WTC11 (cell line): Measurements from ENCODE around the gene TMEM253. TPM values are rescaled to one million over a fixed set of nuclear protein-coding genes. Genes with fewer than 3 reads are reported as not detected.

Experiments used
- CREB1 ChIP-seq: sonication (generic); formaldehyde crosslinking; IDR thresholded peaks from 2 replicates; pipeline ENCODE4 v1.8.0; 2023; ENCODE audit warnings: mild to moderate bottlenecking, missing genetic modification reagents
- CREM ChIP-seq: sonication (generic); formaldehyde crosslinking; IDR thresholded peaks from 2 replicates; pipeline ENCODE4 v1.8.1; 2022; ENCODE audit warnings: mild to moderate bottlenecking, missing genetic modification reagents, moderate library complexity
- E2F1 ChIP-seq: sonication (generic); formaldehyde crosslinking; IDR thresholded peaks from 2 replicates; pipeline ENCODE4 v1.8.0; 2022; ENCODE audit warnings: mild to moderate bottlenecking, missing genetic modification reagents
- EMX1 ChIP-seq: fragments of 250-450 bp; sonication (Bioruptor Pico); IDR thresholded peaks from 2 replicates; pipeline ENCODE4 v1.8.0; 2021; ENCODE audit warnings: mild to moderate bottlenecking
- ERG ChIP-seq: fragments of 250-450 bp; sonication (Bioruptor Pico); IDR thresholded peaks from 2 replicates; pipeline ENCODE4 v1.8.0; 2021; ENCODE audit warnings: mild to moderate bottlenecking
- ETV6 ChIP-seq: sonication (generic); formaldehyde crosslinking; IDR thresholded peaks from 2 replicates; pipeline ENCODE4 v1.8.1; 2022; ENCODE audit warnings: mild to moderate bottlenecking, missing genetic modification reagents
- FOXK1 ChIP-seq: sonication (generic); formaldehyde crosslinking; IDR thresholded peaks from 2 replicates; pipeline ENCODE4 v1.8.0; 2022; ENCODE audit warnings: mild to moderate bottlenecking, moderate library complexity, missing genetic modification reagents
- JUN ChIP-seq: sonication (generic); formaldehyde crosslinking; IDR thresholded peaks from 2 replicates; pipeline ENCODE4 v1.8.0; 2023; ENCODE audit warnings: mild to moderate bottlenecking, missing genetic modification reagents
- KAT7 ChIP-seq: sonication (generic); formaldehyde crosslinking; IDR thresholded peaks from 2 replicates; pipeline ENCODE4 v1.8.1; 2023; ENCODE audit warnings: missing genetic modification reagents, mild to moderate bottlenecking, borderline replicate concordance
- MAX ChIP-seq: sonication (generic); formaldehyde crosslinking; IDR thresholded peaks from 2 replicates; pipeline ENCODE4 v1.8.0; 2022; ENCODE audit warnings: mild to moderate bottlenecking, missing genetic modification reagents
- MXD4 ChIP-seq: fragments of 250-450 bp; sonication (Bioruptor Pico); IDR thresholded peaks from 2 replicates; pipeline ENCODE4 v1.8.0; 2021; ENCODE audit warnings: mild to moderate bottlenecking, moderate library complexity, borderline replicate concordance
- NR3C1 ChIP-seq: sonication (generic); formaldehyde crosslinking; conservative IDR thresholded peaks from 2 replicates; pipeline ENCODE4 v1.8.1; 2023; ENCODE audit warnings: low read depth, mild to moderate bottlenecking, missing genetic modification reagents
- OVOL2 ChIP-seq: fragments of 250-450 bp; sonication (Bioruptor Pico); IDR thresholded peaks from 2 replicates; pipeline ENCODE4 v1.9.0; 2021; ENCODE audit warnings: mild to moderate bottlenecking, borderline replicate concordance
- SMAD3 ChIP-seq: sonication (generic); formaldehyde crosslinking; IDR thresholded peaks from 2 replicates; pipeline ENCODE4 v1.8.0; 2022; ENCODE audit warnings: missing genetic modification reagents, mild to moderate bottlenecking, borderline replicate concordance
- TP53 ChIP-seq: sonication (generic); formaldehyde crosslinking; IDR thresholded peaks from 2 replicates; pipeline ENCODE4 v1.8.1; 2023; ENCODE audit warnings: mild to moderate bottlenecking, missing genetic modification reagents
- ZNF263 ChIP-seq: sonication (generic); formaldehyde crosslinking; IDR thresholded peaks from 2 replicates; pipeline ENCODE4 v1.8.1; 2022; ENCODE audit warnings: low read depth, mild to moderate bottlenecking, moderate library complexity, missing genetic modification reagents
- ZNF396 ChIP-seq: fragments of 250-450 bp; sonication (Bioruptor Pico); IDR thresholded peaks from 2 replicates; pipeline ENCODE4 v1.8.0; 2021; ENCODE audit warnings: mild to moderate bottlenecking, moderate library complexity, borderline replicate concordance
- ZNF671 ChIP-seq: fragments of 250-450 bp; sonication (Bioruptor Pico); IDR thresholded peaks from 2 replicates; pipeline ENCODE4 v1.8.0; 2021; ENCODE audit warnings: mild to moderate bottlenecking
- total RNA-seq: library from RNA; stranded (reverse); gene quantifications from 3 replicates; pipeline ENCODE4 v1.2.3, GENCODE V29; 2021
- TF ChIP-seq, protein P1 (sequence below): sonication (generic); formaldehyde crosslinking; IDR thresholded peaks from 2 replicates; pipeline ENCODE4 v1.8.0; 2022; ENCODE audit warnings: mild to moderate bottlenecking, missing genetic modification reagents
- TF ChIP-seq, protein P2 (sequence below): fragments of 250-450 bp; sonication (Bioruptor Pico); IDR thresholded peaks from 2 replicates; pipeline ENCODE4 v1.9.0; 2021; ENCODE audit warnings: mild to moderate bottlenecking
- TF ChIP-seq, protein P3 (sequence below): sonication (generic); formaldehyde crosslinking; IDR thresholded peaks from 2 replicates; pipeline ENCODE4 v1.8.0; 2023; ENCODE audit warnings: mild to moderate bottlenecking, missing genetic modification reagents
- TF ChIP-seq, protein P4 (sequence below): sonication (generic); formaldehyde crosslinking; IDR thresholded peaks from 2 replicates; pipeline ENCODE4 v1.8.1; 2023; ENCODE audit warnings: mild to moderate bottlenecking, missing genetic modification reagents
- TF ChIP-seq, protein P5 (sequence below): sonication (generic); formaldehyde crosslinking; conservative IDR thresholded peaks from 2 replicates; pipeline ENCODE4 v1.8.1; 2022; ENCODE audit warnings: mild to moderate bottlenecking, missing genetic modification reagents
- TF ChIP-seq, protein P6 (sequence below): sonication (generic); formaldehyde crosslinking; IDR thresholded peaks from 2 replicates; pipeline ENCODE4 v1.8.1; 2023; ENCODE audit warnings: mild to moderate bottlenecking, missing genetic modification reagents, moderate library complexity

The TMEM253 gene
- total RNA-seq, 1 experiment from 2014 or later, result 1.7 TPM

DNA sequence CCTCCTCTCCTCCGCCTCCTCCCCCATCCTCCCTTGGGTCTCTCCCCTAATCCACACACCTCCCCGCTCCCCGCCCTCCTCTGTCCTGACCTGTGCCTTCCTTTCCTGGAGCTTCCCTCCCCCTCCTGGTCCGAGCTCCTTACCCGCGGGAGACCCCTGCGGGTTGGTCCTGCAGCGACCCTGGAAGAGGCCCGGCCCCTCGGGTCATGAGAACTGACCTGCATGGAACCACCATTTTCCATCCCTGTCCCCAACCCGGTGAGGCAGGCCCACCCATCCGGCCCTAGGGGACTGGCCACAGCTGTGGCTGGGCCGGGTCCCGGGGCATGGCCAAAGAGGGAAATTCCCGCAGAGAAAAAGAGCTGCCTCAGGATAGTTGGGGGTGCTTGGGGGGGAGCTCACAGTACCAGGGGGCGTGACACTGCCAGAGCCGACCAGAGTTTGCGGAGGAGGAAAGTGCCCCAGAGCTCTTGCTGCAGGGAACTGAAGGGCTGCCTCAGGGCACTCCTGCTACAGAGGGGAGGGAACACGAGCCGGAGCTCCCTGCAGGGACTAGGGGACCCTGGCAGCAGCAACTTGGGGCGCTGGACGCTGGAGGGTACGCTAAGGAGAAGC is 30.1 kb upstream of the TMEM253 start (continued):
- TF ChIP-seq ERG (CRISPR knock-in tag) (no peak), NR3C1 (CRISPR knock-in tag) (no peak), JUN (CRISPR knock-in tag) (0 out of 2 replicates have a peak, but pooled peaks have one; percentile 19), OVOL2 (CRISPR knock-in tag) (no peak), MXD4 (CRISPR knock-in tag) (no peak), EMX1 (CRISPR knock-in tag) (no peak), CREM (CRISPR knock-in tag) (no peak), SMAD3 (CRISPR knock-in tag) (no peak), ZNF671 (no peak), E2F1 (CRISPR knock-in tag) (no peak), MAX (peak; percentile 42), TP53 (CRISPR knock-in tag) (no peak), KAT7 (CRISPR knock-in tag) (no peak), ZNF396 (CRISPR knock-in tag) (no peak), ETV6 (CRISPR knock-in tag) (0 out of 2 replicates have a peak, but pooled peaks have one; percentile 15), CREB1 (CRISPR knock-in tag) (no peak), FOXK1 (CRISPR knock-in tag) (peak; percentile 69; the same call in 1 of the 2 replicates), ZNF263 (CRISPR knock-in tag) (no peak)
- TF ChIP-seq, protein P1, sequence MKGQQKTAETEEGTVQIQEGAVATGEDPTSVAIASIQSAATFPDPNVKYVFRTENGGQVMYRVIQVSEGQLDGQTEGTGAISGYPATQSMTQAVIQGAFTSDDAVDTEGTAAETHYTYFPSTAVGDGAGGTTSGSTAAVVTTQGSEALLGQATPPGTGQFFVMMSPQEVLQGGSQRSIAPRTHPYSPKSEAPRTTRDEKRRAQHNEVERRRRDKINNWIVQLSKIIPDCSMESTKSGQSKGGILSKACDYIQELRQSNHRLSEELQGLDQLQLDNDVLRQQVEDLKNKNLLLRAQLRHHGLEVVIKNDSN (CRISPR knock-in tag), result peak; percentile 23; the same call in 1 of the 2 replicates
- TF ChIP-seq, protein P2, sequence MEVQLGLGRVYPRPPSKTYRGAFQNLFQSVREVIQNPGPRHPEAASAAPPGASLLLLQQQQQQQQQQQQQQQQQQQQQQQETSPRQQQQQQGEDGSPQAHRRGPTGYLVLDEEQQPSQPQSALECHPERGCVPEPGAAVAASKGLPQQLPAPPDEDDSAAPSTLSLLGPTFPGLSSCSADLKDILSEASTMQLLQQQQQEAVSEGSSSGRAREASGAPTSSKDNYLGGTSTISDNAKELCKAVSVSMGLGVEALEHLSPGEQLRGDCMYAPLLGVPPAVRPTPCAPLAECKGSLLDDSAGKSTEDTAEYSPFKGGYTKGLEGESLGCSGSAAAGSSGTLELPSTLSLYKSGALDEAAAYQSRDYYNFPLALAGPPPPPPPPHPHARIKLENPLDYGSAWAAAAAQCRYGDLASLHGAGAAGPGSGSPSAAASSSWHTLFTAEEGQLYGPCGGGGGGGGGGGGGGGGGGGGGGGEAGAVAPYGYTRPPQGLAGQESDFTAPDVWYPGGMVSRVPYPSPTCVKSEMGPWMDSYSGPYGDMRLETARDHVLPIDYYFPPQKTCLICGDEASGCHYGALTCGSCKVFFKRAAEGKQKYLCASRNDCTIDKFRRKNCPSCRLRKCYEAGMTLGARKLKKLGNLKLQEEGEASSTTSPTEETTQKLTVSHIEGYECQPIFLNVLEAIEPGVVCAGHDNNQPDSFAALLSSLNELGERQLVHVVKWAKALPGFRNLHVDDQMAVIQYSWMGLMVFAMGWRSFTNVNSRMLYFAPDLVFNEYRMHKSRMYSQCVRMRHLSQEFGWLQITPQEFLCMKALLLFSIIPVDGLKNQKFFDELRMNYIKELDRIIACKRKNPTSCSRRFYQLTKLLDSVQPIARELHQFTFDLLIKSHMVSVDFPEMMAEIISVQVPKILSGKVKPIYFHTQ (CRISPR knock-in tag), result no peak
- TF ChIP-seq, protein P3, sequence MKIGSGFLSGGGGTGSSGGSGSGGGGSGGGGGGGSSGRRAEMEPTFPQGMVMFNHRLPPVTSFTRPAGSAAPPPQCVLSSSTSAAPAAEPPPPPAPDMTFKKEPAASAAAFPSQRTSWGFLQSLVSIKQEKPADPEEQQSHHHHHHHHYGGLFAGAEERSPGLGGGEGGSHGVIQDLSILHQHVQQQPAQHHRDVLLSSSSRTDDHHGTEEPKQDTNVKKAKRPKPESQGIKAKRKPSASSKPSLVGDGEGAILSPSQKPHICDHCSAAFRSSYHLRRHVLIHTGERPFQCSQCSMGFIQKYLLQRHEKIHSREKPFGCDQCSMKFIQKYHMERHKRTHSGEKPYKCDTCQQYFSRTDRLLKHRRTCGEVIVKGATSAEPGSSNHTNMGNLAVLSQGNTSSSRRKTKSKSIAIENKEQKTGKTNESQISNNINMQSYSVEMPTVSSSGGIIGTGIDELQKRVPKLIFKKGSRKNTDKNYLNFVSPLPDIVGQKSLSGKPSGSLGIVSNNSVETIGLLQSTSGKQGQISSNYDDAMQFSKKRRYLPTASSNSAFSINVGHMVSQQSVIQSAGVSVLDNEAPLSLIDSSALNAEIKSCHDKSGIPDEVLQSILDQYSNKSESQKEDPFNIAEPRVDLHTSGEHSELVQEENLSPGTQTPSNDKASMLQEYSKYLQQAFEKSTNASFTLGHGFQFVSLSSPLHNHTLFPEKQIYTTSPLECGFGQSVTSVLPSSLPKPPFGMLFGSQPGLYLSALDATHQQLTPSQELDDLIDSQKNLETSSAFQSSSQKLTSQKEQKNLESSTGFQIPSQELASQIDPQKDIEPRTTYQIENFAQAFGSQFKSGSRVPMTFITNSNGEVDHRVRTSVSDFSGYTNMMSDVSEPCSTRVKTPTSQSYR (CRISPR knock-in tag), result peak; percentile 58
- TF ChIP-seq, protein P4, sequence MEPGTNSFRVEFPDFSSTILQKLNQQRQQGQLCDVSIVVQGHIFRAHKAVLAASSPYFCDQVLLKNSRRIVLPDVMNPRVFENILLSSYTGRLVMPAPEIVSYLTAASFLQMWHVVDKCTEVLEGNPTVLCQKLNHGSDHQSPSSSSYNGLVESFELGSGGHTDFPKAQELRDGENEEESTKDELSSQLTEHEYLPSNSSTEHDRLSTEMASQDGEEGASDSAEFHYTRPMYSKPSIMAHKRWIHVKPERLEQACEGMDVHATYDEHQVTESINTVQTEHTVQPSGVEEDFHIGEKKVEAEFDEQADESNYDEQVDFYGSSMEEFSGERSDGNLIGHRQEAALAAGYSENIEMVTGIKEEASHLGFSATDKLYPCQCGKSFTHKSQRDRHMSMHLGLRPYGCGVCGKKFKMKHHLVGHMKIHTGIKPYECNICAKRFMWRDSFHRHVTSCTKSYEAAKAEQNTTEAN (CRISPR knock-in tag), result no peak
- TF ChIP-seq, protein P5, sequence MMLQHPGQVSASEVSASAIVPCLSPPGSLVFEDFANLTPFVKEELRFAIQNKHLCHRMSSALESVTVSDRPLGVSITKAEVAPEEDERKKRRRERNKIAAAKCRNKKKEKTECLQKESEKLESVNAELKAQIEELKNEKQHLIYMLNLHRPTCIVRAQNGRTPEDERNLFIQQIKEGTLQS (CRISPR knock-in tag), result no peak
- TF ChIP-seq, protein P6, sequence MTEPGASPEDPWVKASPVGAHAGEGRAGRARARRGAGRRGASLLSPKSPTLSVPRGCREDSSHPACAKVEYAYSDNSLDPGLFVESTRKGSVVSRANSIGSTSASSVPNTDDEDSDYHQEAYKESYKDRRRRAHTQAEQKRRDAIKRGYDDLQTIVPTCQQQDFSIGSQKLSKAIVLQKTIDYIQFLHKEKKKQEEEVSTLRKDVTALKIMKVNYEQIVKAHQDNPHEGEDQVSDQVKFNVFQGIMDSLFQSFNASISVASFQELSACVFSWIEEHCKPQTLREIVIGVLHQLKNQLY, result no peak
